Stimulated activated CD4-positive, alpha-beta T cell treated with anti-CD3 and anti-CD28 coated beads, Interleukin-2, amount 100 ng/mL, for 24 hours (primary cell): Measurements from ENCODE around the gene ROM1.
"Not testable (repeated sequence)": the region's sequence is repeated elsewhere in the genome, so short reads cannot be mapped to it uniquely, and the experiment has no call there.

Experiments used
- DNase-seq, 2 donors: peaks; one replicate each; pipeline ENCODE4 v3.0.0-alpha.2; 2020

Gene ROM1, protein sequence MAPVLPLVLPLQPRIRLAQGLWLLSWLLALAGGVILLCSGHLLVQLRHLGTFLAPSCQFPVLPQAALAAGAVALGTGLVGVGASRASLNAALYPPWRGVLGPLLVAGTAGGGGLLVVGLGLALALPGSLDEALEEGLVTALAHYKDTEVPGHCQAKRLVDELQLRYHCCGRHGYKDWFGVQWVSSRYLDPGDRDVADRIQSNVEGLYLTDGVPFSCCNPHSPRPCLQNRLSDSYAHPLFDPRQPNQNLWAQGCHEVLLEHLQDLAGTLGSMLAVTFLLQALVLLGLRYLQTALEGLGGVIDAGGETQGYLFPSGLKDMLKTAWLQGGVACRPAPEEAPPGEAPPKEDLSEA

GRCh38 chr11:62612366-62613290, at the start of gene ROM1, which contains the start of gene EML3:
TSS of gene ROM1 (plus strand) at chr11:62613257. CDS start at chr11:62613282, 25 bp downstream.
TSS of gene EML3 (minus strand) at chr11:62612775. CDS start at chr11:62612457, 318 bp downstream.
- DNase-seq, result peak; percentile 87 to 92

DNA sequence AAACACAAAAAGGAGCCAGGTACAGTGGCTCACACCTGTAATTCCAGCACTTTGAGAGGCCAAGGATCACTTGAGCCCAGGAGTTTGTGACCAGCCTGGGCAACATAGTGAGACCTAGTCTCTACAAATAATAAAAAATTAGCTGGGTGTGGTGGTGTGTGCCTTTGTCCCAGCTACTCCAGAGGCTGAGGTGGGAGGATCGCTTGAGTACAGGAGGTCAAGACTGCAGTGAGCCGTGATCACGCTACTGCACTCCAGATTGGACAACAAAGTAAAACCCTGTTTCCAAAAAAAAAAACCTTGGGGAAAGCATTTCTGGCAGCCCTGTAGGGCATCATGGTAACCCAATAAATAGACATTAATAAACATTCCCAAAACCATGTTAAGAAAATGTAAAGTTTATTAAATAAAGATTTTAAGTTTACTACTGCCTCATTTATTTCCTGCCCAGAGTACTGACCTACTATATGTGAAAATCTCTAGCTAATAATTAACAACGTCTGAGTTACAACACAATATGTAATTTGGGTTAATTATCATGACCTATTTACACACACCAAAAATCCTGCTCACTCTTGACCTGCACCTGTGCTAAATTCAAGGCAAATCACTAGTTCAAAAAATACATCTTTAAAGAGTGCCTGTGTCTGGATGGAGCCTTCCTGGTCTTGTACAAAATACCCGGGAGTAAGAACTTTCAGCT, 47.8 kb upstream of the ROM1 start:
- no peak for DNase-seq

- DNase-seq, result no peak
Measured at GRCh38 chr11:62566247-62566646, 46.8 kb upstream of the ROM1 start.

GRCh38 chr11:62567018-62567633, 45.9 kb upstream of the ROM1 start:
- DNase-seq, result no peak

DNA sequence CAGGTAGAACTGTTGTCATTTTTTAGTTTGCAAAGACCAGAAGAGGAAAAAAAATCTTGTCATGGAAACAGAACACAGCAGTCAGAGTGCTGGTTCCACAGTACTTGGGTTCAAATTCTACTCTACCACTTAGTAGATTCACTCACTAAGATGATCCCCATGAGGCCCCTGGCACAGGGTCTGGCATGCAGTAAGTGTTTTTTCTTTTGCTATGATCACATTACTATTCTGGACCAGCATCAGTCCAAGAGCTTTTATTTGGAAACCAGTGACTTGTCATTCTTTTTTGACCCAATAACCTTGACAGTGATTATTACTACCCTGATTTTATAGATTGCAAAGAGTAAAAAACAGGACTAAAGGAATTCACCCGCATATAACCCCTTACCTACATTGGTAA, 43.4 kb upstream of the ROM1 start:
- DNase-seq, result no peak

GRCh38 chr11:62570903-62571302, 42.2 kb upstream of the ROM1 start:
- not testable (repeated sequence) for DNase-seq

DNA sequence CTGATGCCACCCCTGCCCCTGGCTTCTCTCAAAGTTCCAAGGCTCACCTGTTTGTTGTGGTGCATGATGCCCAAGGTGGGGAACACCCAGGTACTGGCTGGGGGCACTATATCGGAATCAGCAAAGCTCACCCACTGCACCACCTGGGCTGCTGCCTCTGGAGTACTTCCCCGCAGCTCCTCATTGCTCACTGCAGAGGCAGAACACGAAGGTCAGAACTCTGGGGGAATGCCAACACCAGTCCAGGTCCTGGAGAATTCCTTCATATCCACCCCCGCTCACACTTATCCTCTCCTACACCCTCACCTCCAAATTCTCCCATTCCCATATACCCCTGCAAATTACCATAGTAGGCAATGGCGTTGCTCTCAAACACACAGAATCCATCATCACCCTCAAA, 41.6 kb upstream of the ROM1 start:
- DNase-seq, result not testable (repeated sequence)

GRCh38 chr11:62572431-62572830, 40.6 kb upstream of the ROM1 start:
- DNase-seq, result no peak

DNA sequence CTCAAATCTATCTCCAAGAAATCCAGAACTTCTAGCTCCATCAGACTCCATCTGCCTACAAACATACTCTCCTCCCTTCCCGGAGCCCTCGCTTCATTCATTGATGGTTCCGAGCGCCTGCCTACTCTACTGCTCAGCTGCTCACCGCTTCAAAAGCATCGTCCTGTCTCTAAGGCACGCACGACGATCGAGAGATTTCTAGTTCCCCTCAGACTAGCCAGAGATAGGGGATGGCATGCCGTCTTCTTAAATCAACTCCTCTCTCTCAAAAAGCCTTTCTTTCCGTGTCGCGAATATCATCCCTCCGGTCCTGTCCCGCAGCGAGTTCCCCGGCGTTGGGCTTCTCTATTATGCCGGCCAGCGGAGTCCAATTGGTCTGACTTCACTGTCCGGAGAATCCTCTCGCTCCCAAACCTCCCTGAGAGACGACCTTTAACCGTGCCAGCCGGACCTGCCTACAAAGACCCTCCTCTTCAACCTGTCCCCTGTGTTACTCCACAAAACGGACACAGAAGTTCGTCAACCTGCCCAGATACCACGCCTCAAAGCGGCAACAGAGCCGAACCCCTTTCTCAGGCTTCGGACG, 40.0 kb upstream of the ROM1 start:
- DNase-seq, result peak in 1 of 2 donors; percentile 26

DNA sequence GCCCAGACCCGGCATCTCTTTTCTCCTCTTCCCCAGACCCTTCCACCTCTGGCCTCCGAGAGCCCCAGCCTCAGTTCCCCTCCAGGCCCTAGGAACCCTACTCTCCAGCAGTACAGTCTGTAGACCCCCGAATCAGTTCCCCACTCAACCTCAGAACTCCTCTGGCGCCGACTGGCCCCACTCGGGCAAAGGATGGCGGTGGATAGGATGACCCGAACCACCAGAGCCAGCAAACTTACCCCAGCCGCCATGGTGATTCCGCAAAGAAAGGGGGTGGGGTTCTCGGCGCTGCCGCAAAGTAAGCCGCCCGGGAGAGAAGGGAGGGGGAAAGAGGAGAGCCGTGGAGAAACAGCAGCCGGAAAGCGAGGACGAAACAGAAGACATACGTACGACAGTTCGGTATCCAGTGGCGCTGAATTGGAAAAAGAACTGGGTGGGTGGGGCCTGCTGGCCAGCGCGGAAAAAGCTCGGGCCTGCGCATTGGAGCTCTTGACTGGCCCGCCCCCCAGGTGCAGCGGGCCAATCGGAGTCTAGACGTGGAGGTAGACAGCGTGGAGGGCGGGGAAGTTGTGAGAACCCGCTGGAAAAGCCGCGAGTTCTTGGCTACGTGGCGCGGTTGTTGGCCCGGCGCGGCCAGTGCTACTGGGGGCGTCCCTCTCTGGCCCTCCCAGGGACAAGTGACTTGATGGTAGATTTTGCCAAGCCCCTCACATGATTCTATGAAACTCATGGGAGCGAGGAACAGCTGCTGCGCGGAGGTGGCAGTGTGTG, 39.3 kb upstream of the ROM1 start, which contains the start of gene EEF1G:
EEF1G (minus strand) TSS at position 300 of the 771 bp plus-strand sequence; CDS start at position 251, 49 bp downstream.
- DNase-seq, result peak; percentile 97

GRCh38 chr11:62574363-62575071, 38.5 kb upstream of the ROM1 start:
- peak; percentile 28 to 48 for DNase-seq

DNA sequence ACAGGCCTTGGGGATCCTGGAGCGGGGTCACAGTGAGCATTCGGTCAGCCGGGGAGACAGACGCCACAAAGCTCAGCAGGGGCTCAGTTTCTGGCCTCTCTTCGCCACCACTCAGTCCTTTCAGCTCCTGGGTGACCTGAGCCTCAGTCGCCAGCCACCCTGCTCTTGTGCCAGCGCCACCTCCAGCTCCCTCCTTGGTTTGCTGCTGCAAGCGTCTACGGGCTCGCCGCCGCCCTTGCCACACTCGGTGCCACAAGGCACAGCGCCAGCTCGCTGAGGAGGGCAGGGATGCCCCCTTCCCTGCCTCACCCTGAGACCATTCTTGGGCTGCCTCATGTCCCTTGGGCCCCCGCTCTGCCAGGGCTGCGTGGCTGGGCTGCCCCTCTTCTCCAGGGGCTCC, 37.9 kb upstream of the ROM1 start:
- DNase-seq, result no peak

GRCh38 chr11:62575837-62576236, 37.2 kb upstream of the ROM1 start:
- no peak for DNase-seq

DNA sequence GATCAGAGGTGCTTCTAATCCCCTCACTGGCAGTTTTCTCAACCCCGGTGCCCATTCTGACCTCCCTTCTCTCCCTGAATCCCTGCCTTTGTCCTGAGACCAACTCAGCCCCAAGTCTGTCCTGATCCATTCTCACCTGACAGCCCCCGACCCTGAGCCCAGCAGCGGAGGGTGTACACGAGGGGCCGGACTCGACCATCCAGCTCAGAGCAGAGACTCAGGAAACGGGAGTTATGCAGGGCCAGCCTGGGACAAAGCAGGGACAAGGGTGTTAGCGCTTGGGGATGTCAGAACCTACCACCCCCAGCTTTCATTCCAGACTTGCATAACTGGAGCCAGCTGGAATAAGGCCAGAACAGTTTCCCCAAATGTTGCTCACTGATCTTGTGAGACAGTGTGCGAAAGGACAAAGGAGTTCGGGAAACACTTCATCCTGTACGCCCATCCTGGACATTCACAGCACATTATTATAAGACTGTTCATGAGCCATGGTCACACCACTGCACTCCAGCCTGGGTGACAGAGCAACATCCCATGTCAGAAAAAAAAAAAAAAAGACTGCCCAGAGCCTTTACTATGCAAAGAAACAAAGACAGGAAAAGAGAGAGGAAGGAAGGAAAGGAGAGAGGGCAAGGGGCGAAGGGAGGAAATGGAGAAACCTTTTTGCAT, 35.9 kb upstream of the ROM1 start:
- no peak for DNase-seq

GRCh38 chr11:62578541-62578940, 34.5 kb upstream of the ROM1 start:
- no peak for DNase-seq

DNA sequence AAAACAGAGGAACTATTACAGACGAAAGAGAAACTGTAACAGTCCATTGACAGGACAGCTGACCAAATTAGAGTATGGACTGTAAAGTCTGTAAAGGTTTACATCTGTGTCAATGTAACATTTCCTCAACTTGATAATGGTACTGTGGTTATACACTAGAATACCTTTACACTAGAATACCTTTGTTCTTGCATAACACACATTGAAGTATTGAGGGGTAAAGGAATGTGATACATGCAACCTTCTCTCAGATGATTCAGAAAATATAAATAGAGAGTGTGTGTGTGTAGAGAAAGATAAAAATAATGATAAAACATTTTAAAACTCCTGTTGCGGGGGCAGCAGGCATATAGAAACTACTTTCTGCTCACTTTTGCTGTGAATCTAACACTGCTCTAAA, 33.8 kb upstream of the ROM1 start:
- DNase-seq, result no peak

GRCh38 chr11:62580959-62581715, 31.9 kb upstream of the ROM1 start:
- no peak for DNase-seq

- not testable (repeated sequence) for DNase-seq
Measured at GRCh38 chr11:62581735-62582134, 31.3 kb upstream of the ROM1 start.

GRCh38 chr11:62585356-62585755, 27.7 kb upstream of the ROM1 start:
- not testable (repeated sequence) for DNase-seq
